Cardiac fibroblast (primary cell): ENCODE measurements around the gene INPP4A.

Experiments used
- DNase-seq, 2 donors: peaks; one replicate each; pipeline versions ENCODE4 v3.0.0 to v3.0.0-alpha.2; 2010; ENCODE audit warnings: low read depth in 2 of 2
- H3K4me3 ChIP-seq, 2 donors: replicated peaks in 1 of 2; 1 replicate in 1 of 2; 2 replicates in 1 of 2; pipeline ENCODE4 v1.5.1; 2011; ENCODE audit warnings: low read depth in 2 of 2, low read length in 2 of 2, mild to moderate bottlenecking in 2 of 2, moderate library complexity in 1 of 2
- CTCF ChIP-seq: IDR thresholded peaks from one replicate; pipeline ENCODE4 v1.5.1; 2011; ENCODE audit warnings: low read depth, mild to moderate bottlenecking, low read length, inconsistent platforms

INPP4A gene

GRCh38 chr2:98564541-98565132, 120.0 kb downstream of the INPP4A start:
- no peak overlapping the region for H3K4me3 ChIP-seq

GRCh38 chr2:98565286-98565860, 120.7 kb downstream of the INPP4A start:
- no peak overlapping the region for H3K4me3 ChIP-seq
- no peak for TF ChIP-seq CTCF
- no peak for DNase-seq

More at GRCh38 chr2:98564541-98565132, 120.0 kb downstream of the INPP4A start:
- no peak for DNase-seq
- TF ChIP-seq CTCF = no peak

GRCh38 chr2:98565941-98566340, 121.3 kb downstream of the INPP4A start:
- no peak for DNase-seq
- no peak overlapping the region for H3K4me3 ChIP-seq
- TF ChIP-seq CTCF = no peak

GRCh38 chr2:98568161-98568956, 123.7 kb downstream of the INPP4A start:
- no peak for TF ChIP-seq CTCF
- no peak overlapping the region for H3K4me3 ChIP-seq
- peak in 1 of 2 donors; percentile 36 for DNase-seq

- DNase-seq = peak; percentile 10 to 38
Measured at GRCh38 chr2:98569197-98569793, 124.6 kb downstream of the INPP4A start.

GRCh38 chr2:98569915-98570314, 125.3 kb downstream of the INPP4A start:
- TF ChIP-seq CTCF = no peak
- no peak overlapping the region for H3K4me3 ChIP-seq
- DNase-seq = no peak

More at GRCh38 chr2:98569197-98569793, 124.6 kb downstream of the INPP4A start:
- H3K4me3 ChIP-seq = no peak overlapping the region
- peak; percentile 88 for TF ChIP-seq CTCF
